Measurements from ENCODE around the gene UFM1.

DNA sequence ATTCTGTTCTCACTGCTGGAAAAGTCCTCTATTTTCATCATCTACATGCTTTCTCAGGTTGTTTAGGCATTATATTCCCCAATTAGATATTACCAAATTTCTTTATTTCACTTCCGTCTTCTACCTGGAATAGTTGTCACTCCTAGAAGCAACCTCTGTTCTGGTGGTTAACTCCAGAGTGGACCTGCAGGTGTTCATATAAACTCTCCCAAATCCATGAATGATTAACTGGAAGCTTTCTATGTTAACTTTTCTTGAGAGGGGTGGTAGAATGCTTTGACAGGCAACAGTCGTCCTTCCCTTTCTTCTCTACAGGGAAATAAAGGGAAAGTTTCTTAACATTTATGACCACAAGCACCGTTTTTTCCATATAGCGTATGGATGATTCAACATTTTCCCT is 48.4 kb upstream of the UFM1 start:
- TF ChIP-seq, protein P1, sequence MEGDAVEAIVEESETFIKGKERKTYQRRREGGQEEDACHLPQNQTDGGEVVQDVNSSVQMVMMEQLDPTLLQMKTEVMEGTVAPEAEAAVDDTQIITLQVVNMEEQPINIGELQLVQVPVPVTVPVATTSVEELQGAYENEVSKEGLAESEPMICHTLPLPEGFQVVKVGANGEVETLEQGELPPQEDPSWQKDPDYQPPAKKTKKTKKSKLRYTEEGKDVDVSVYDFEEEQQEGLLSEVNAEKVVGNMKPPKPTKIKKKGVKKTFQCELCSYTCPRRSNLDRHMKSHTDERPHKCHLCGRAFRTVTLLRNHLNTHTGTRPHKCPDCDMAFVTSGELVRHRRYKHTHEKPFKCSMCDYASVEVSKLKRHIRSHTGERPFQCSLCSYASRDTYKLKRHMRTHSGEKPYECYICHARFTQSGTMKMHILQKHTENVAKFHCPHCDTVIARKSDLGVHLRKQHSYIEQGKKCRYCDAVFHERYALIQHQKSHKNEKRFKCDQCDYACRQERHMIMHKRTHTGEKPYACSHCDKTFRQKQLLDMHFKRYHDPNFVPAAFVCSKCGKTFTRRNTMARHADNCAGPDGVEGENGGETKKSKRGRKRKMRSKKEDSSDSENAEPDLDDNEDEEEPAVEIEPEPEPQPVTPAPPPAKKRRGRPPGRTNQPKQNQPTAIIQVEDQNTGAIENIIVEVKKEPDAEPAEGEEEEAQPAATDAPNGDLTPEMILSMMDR (IDR thresholded peaks at IDR 0.05) = no peak
- TF ChIP-seq POLR2A (IDR thresholded peaks at IDR 0.05) (no peak), EP300 (IDR thresholded peaks at IDR 0.05) (no peak)

All from ovary (tissue), 3 donors.